Stomach smooth muscle (tissue), 2 donors: ENCODE results near the gene CARD19.

Experiments
- H3K27ac ChIP-seq: one replicate; pipeline ENCODE4 v1.7.0; 2013; ENCODE audit warnings: mild to moderate bottlenecking, low read length, inconsistent platforms
- H3K27me3 ChIP-seq, 2 donors: one replicate each; pipeline ENCODE4 v1.7.0; 2013; ENCODE audit warnings: low read length in 2 of 2; ENCODE audit not compliant: insufficient read depth in 2 of 2, control insufficient read depth in 1 of 2
- H3K36me3 ChIP-seq, 2 donors: one replicate each; pipeline ENCODE4 v1.7.0; 2013; ENCODE audit warnings: low read length in 2 of 2; ENCODE audit not compliant: control insufficient read depth in 2 of 2, insufficient read depth in 2 of 2
- H3K4me1 ChIP-seq: one replicate; pipeline ENCODE4 v1.7.0; 2013; ENCODE audit warnings: low read length; ENCODE audit not compliant: control insufficient read depth, insufficient read depth
- H3K4me3 ChIP-seq, 2 donors: one replicate each; pipeline ENCODE4 v1.7.0; 2013; ENCODE audit warnings: low read length in 2 of 2
- H3K9ac ChIP-seq, 2 donors: one replicate each; pipeline ENCODE4 v1.7.0; 2013; ENCODE audit warnings: low read length in 2 of 2, mild to moderate bottlenecking in 1 of 2
- H3K9me3 ChIP-seq, 2 donors: one replicate each; pipeline ENCODE4 v1.7.0; 2013; ENCODE audit warnings: low read length in 2 of 2; ENCODE audit not compliant: control insufficient read depth in 2 of 2
- donor health status: healthy.
- donor health status: Pancreatic carcinoma.

CARD19 gene

GRCh38 chr9:93096131-93096802 lies at the start of gene CARD19:
CARD19 (plus strand) TSS chr9:93096217; CDS start chr9:93096346, 129 bp downstream.
- peaks cover 52% of the 10 kb centered on the region for H3K4me1 ChIP-seq
- H3K36me3 ChIP-seq = peaks cover 0 to 2% of the 10 kb centered on the region in 2 donors
- peak within 1 kb of the TSS; percentile 84 for H3K9ac ChIP-seq
- peaks cover 0 to under 1% of the 10 kb centered on the region in 2 donors for H3K9me3 ChIP-seq
- peak within 1 kb of the TSS; percentile 79 to 88 for H3K4me3 ChIP-seq
- H3K27ac ChIP-seq = peak within 1 kb of the TSS; percentile 96
- H3K27me3 ChIP-seq = no peaks in the 10 kb centered on the region

- H3K9ac ChIP-seq = no peak overlapping the region
- H3K9me3 ChIP-seq = no peaks in the 10 kb centered on the region
- no peak overlapping the region for H3K4me3 ChIP-seq
- H3K4me1 ChIP-seq = peaks cover 8% of the 10 kb centered on the region
- no peaks in the 10 kb centered on the region for H3K36me3 ChIP-seq
- no peak overlapping the region for H3K27ac ChIP-seq
- H3K27me3 ChIP-seq = no peaks in the 10 kb centered on the region
These were observed 47.2 kb upstream of the CARD19 start for GRCh38 chr9:93048566-93049448.

GRCh38 chr9:93049491-93049890 lies 46.5 kb upstream of the CARD19 start:
- peaks cover 8% of the 10 kb centered on the region for H3K4me1 ChIP-seq
- H3K27ac ChIP-seq = no peak overlapping the region
- no peaks in the 10 kb centered on the region for H3K36me3 ChIP-seq
- H3K9ac ChIP-seq = no peak overlapping the region
- H3K9me3 ChIP-seq = no peaks in the 10 kb centered on the region
- H3K4me3 ChIP-seq = no peak overlapping the region
- H3K27me3 ChIP-seq = no peaks in the 10 kb centered on the region

- no peak overlapping the region for H3K27ac ChIP-seq
- no peak overlapping the region for H3K9ac ChIP-seq
- H3K4me3 ChIP-seq = no peak overlapping the region
- H3K9me3 ChIP-seq = no peaks in the 10 kb centered on the region
- H3K36me3 ChIP-seq = no peaks in the 10 kb centered on the region
- no peaks in the 10 kb centered on the region for H3K27me3 ChIP-seq
- peaks cover 8% of the 10 kb centered on the region for H3K4me1 ChIP-seq
These were observed 45.8 kb upstream of the CARD19 start for GRCh38 chr9:93050231-93050630.

GRCh38 chr9:93051680-93052089 lies 44.3 kb upstream of the CARD19 start:
- H3K4me1 ChIP-seq = peaks cover 8% of the 10 kb centered on the region
- no peak overlapping the region for H3K4me3 ChIP-seq
- H3K9ac ChIP-seq = no peak overlapping the region
- no peaks in the 10 kb centered on the region for H3K9me3 ChIP-seq
- peak overlapping the region; percentile 37 for H3K27ac ChIP-seq
- no peaks in the 10 kb centered on the region for H3K27me3 ChIP-seq
- H3K36me3 ChIP-seq = no peaks in the 10 kb centered on the region

GRCh38 chr9:93052791-93053540 lies 43.1 kb upstream of the CARD19 start:
- Histone ChIP-seq H3K27me3 (no peaks in the 10 kb centered on the region), H3K9me3 (no peaks in the 10 kb centered on the region), H3K9ac (no peak overlapping the region), H3K36me3 (no peaks in the 10 kb centered on the region), H3K4me1 (peaks cover 10% of the 10 kb centered on the region), H3K4me3 (no peak overlapping the region), H3K27ac (no peak overlapping the region)

GRCh38 chr9:93053781-93054331 lies 42.2 kb upstream of the CARD19 start:
- H3K9me3 ChIP-seq = no peaks in the 10 kb centered on the region
- no peak overlapping the region for H3K27ac ChIP-seq
- no peak overlapping the region for H3K4me3 ChIP-seq
- no peaks in the 10 kb centered on the region for H3K36me3 ChIP-seq
- no peak overlapping the region for H3K9ac ChIP-seq
- peaks cover 15% of the 10 kb centered on the region for H3K4me1 ChIP-seq
- H3K27me3 ChIP-seq = peaks cover 0 to 5% of the 10 kb centered on the region in 2 donors

- Histone ChIP-seq H3K36me3 (no peaks in the 10 kb centered on the region), H3K27me3 (peaks cover 0 to 5% of the 10 kb centered on the region in 2 donors), H3K27ac (no peak overlapping the region), H3K9me3 (no peaks in the 10 kb centered on the region), H3K4me1 (peaks cover 15% of the 10 kb centered on the region), H3K9ac (no peak overlapping the region), H3K4me3 (no peak overlapping the region)
These were observed 41.0 kb upstream of the CARD19 start for GRCh38 chr9:93054758-93055704.

- no peak overlapping the region for H3K4me3 ChIP-seq
- H3K9me3 ChIP-seq = no peaks in the 10 kb centered on the region
- H3K4me1 ChIP-seq = peaks cover 12% of the 10 kb centered on the region
- no peak overlapping the region for H3K27ac ChIP-seq
- no peaks in the 10 kb centered on the region for H3K36me3 ChIP-seq
- peaks cover 2 to 5% of the 10 kb centered on the region in 2 donors for H3K27me3 ChIP-seq
- H3K9ac ChIP-seq = no peak overlapping the region
These were observed 38.8 kb upstream of the CARD19 start for GRCh38 chr9:93057042-93057702.
